Amniotic epithelial cell (primary cell): ENCODE data around the gene RFTN1.

Source experiments
- DNase-seq: peaks from one replicate; pipeline ENCODE4 v3.0.0-alpha.2; 2010; ENCODE audit warnings: low read depth

The RFTN1 gene

DNA sequence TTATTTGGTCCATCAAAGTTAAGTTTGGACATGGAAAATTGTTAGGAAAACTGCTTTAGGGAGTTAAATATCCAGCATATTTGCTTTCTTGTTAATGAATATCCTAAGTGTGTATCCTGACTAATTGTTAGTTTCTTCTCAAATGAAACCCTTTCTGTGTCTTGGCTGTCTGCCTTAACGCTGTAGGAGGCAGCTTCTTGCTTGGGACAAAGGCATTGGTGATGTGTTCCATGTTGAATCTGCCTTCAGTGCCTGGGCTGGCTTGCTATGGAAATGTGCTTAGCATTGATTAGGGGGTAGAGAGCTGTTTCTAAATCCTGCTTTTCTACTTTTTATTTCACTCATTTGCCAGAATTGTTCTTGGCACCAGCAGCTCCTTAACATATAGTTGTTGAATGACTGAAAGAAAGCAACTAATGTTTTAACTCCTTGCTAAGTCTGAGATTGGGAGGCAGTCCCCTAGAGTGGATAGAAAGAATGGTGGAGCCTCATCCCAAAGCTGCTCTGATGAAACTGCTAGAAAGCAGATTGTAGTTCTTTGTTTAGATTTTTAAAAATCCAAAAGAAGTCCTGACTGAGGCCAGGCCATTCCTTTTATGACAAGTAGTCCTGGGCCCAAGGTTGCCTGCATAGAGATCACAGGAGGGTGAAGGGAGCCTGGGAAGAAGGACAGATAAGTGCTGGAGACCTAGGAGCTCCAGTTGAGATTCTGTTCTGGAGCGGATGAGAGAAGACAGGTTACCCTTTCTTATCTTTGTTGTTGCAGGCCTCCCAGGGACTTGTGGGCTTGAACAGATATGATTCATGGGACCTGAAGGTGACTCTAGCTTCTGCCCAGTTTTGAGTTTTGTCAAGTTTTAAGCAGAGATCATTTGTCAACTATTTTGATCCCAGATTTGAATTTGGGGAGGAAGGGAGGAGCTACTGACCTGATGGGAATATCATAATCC lies 209.2 kb downstream of the RFTN1 start:
- peak; percentile 57 for DNase-seq

- no peak for DNase-seq
Measured at GRCh38 chr3:16303037-16303575, 210.4 kb downstream of the RFTN1 start.

- no peak for DNase-seq
Measured at GRCh38 chr3:16302082-16302631, 211.3 kb downstream of the RFTN1 start.

DNA sequence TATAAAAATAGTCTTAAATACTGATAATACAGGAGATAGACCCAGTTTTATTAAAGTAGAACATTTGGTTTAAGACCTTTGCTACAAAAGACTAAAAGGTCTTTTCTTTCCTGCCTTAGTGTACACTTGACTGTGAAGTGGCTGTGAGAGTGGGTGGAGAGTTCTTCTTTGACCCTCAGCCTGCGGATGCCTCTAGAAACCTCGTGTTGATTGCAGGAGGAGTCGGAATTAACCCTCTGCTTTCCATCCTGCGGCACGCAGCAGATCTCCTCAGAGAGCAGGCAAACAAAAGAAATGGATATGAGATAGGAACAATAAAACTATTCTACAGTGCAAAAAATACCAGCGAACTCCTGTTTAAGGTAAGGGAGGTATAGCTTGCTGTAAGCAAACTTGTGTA lies 212.0 kb downstream of the RFTN1 start:
- DNase-seq = no peak

GRCh38 chr3:16300881-16301359 lies 212.6 kb downstream of the RFTN1 start:
- no peak for DNase-seq

DNA sequence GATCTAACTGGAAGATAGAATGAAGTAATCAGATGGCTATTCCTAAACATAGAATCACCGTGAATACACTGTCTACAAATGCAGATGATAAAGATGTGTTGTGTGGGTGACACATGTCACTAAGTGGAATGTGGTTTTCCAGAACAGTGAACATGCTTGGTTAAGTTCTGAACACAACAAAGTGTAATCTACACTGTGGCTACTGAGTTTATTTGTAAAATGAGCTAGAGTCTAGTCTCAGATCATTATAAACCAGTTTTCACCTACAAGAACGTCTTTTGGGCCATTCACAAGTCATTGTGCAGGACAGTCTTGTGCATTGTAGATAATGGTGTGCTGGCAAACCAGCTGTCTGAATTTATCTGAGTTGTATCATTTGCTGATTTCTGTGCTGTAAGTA lies 213.2 kb downstream of the RFTN1 start:
- no peak for DNase-seq

- DNase-seq = no peak
Measured at GRCh38 chr3:16299746-16300145, 213.8 kb downstream of the RFTN1 start.

DNA sequence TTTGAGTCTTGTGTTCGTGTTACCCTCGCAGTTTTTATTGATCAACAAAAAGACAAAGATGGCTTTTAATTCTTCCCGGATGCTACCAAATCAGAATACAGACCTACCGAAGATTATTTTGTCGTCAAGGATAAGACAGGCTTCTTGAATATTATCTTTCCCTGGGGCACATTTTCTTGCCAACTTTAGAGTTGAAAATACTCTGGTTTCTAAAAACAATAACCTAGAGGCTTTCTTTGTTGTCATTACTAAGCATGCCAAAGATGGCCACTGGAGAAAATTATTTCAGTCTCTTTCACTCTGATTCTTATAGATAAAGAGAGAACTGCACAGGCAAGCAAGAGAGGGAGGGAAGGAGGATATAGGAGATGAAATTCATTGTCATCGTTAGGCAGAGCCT lies 214.6 kb downstream of the RFTN1 start:
- no peak for DNase-seq

DNA sequence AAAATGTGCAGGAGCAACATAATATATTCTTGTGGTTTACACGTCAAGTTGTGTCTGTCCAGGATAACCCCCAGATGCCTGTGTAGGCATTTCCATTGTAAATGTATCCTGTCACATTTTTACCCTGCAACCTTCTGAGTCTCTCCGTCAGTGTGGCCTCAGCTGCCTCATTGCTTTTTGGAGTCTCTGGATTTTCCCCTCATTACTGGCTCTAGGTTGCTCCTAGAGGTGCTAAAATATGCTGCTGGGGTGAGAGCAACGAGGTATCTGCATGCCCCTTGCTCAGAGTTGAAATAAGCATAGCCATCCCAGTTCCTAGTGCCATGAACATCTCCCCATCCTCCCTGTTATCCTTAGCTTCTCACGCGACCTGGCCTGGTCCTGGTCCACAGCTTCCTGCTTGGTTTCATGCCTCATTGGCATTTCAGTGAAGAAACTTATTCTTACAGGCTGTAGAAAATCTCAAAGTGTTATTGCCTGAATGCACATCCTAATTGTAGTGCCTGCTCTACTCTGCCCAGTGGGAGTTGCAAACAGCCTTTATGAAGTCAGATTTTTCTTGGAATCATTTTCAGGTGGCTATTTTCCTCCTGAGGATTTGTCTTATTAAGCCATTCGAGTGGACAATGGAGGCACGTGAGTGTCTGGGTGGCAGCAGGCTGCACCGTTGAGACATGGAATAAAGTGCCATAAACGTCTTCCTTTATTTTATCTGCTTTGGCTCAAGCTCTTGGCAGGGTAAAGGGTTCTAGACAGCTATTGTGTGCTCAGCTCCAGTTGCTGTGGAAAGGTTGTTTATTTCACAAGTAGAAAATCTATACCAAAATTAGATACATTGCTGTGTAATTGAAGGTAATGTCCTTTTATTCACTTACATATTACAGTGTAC lies 215.3 kb downstream of the RFTN1 start:
- no peak for DNase-seq

DNA sequence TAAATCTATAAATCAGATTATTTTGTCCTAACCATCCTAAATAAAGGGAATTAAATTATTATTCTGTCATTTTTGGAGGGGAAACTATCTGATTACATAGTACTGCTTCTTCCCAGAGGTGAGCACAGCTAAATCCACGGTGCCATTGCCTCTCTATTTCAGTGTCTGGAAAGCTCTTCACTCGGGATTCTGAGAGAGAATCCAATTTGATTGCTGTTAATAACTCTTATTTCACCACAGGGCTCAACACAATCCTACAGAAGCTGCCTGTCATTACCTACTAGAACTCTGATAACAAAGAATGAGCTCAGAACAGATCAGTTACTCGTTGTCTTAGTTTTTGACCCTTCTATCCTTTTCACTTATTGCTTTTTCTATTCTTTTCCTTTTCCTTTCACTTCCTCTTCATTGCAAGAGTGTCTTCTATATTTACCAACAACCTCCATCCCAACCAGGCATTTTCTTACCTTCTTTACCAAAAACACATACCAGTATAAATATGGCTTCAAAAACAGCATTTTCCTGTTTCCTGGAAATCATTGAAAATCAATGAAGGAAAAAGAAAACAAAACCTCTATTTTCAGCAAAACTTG lies 218.1 kb downstream of the RFTN1 start:
- no peak for DNase-seq

DNA sequence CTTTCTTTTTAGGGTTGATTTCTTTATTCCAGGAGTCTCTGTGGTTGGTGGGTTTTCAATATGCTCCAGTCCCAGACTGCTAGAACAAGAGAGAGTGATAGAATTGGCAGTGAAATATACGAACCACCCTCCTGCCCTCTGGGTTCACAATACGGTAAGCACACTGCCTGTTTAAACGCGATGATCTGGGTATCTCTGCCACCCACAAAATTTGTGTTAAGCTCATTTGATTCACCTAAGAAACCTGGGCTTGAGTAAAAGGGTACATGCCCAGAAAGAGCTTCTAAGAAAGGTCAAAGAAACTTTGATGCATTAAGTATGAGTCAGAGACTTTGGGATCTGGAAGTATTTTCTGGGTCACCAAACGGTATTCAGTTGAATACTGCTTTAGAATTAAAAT lies 218.7 kb downstream of the RFTN1 start:
- no peak for DNase-seq

- DNase-seq = peak; percentile 47
Measured at GRCh38 chr3:16290827-16291196, 222.7 kb downstream of the RFTN1 start.

GRCh38 chr3:16290007-16290826 lies 223.3 kb downstream of the RFTN1 start:
- DNase-seq = peak; percentile 49

GRCh38 chr3:16289144-16289889 lies 224.2 kb downstream of the RFTN1 start:
- DNase-seq = no peak

DNA sequence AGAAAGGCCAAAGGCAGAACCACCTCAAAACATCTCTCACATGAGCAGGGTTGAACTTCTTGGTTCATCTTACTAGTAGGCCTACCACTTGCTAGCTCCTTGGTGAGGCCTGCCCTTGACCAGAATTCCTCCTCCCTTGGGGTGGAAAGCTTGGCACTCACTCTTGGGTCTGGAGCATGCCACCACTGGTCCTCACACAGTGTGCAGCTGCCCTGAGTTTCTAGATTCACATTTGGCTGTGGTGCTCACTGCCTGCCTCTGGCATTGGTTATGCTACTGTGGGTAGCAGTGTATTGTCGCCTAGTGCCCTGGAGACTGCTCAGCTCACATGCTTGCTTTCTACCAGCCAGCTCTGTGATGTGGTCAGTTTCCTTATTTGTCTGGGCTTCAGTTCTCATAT lies 224.8 kb downstream of the RFTN1 start:
- no peak for DNase-seq

DNA sequence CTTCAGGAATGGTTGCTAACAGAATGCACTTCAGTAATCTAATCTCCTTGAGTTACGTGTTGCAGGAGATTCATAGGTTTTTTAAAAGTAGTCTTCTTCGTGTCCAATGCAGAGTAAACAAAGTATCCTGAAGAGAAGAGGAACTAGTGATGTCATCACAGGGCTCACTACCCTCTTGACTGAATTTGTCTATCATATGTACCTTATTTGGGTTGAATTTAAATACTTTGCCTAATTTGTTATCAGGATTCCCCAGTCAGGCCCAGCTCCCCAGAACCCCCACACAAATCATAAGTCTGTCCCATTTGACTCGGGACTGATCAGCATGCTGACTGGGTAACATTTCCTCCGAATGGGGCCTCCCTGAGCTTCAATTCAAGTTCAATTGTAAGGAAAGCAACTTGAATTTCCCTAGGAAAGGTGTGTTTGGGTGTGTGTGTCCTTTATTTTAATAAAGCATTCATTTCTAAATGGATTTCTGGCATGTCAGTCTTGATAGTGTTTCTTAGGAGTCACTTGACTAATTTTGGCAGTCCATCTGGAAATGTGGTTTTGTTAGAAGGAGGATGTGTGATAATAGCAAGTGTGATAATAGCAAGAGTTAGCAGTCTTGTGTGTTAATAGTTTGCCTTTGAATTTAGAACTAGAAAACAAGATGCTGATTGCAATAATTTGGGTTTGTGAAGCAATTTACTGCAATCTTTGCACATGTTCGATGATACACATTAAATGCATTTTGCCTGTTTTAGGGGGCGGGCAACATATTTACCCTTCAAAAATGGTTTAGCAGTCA lies 226.6 kb downstream of the RFTN1 start:
- DNase-seq = no peak

- no peak for DNase-seq
Measured at GRCh38 chr3:16286161-16286560, 227.3 kb downstream of the RFTN1 start.

- no peak for DNase-seq
Measured at GRCh38 chr3:16284633-16285032, 228.9 kb downstream of the RFTN1 start.

GRCh38 chr3:16280671-16281070 lies 232.8 kb downstream of the RFTN1 start:
- no peak for DNase-seq
